ENCODE results near the gene SRSF5. TPM values are rescaled to one million over a fixed set of nuclear protein-coding genes. Genes with fewer than 3 reads are reported as not detected.

Gene SRSF5

DNA sequence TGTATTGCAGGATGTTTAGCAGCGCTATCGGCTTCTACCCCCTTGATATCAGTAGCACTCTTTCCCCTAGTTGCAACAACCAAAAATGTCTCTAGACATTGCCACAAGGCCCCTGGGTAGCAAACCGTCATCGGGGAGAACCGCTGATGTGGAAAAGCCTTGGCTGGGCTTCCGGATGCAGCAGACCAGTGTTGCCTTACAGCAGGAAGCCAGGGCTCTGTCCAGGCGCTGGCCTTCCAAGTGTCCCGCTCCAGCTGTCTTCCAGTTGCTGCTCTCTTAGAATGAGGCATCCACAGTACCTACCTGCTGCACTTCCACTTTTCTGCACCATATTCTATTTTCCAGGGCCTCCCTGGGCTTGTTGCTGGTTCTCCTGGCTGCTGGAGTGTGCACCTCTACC lies 52.7 kb downstream of the SRSF5 start:
- Histone ChIP-seq H2BK120ac (ENCODE audit: low read depth, low read length) (no peak overlapping the region), H4K8ac (ENCODE audit: low read length) (no peak overlapping the region)

DNA sequence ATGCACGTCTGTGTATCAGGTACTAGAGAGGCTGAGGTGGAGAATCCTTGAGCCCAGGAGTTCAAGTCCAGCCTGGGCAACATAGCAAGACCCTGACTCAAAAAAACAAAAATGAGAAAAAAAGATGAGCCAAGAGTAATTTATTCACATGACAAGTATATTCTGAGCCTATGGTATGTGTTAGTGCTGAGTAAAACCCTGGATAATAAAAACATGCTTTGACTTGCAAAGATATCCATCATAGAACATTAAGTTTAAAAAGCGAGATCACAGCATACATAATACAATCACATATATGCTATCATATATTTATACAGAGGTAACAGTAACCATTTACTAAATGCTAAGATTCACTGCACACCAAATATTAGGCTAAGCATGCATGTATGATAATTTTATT lies 54.0 kb downstream of the SRSF5 start:
- H2BK5ac ChIP-seq (ENCODE audit: low read depth, low read length, poor library complexity, severe bottlenecking) = no peak overlapping the region

More for the DNA sequence above, 52.7 kb downstream of the SRSF5 start:
- WGBS = 79% methylated on average over 8 of the region's 8 CpGs
- no peaks in the 10 kb centered on the region for H3K36me3 ChIP-seq (ENCODE audit: control insufficient read depth in 1 of 2, insufficient read depth in 2 of 2, low read depth in 1 of 2, low read length in 2 of 2)
- H4K91ac ChIP-seq (ENCODE audit: low read length) = peak overlapping the region; percentile 40
- H3K27ac ChIP-seq (ENCODE audit: low read length, poor library complexity, severe bottlenecking) = no peak overlapping the region
- H3K4me2 ChIP-seq (ENCODE audit: low read length, poor library complexity, severe bottlenecking) = no peak overlapping the region
- no peak overlapping the region for H3K9ac ChIP-seq (ENCODE audit: low read length)
- peaks cover 7% of the 10 kb centered on the region for H3K4me1 ChIP-seq (ENCODE audit: control insufficient read depth, insufficient read depth, low read depth, low read length)
- no peaks in the 10 kb centered on the region for H3K9me3 ChIP-seq (ENCODE audit: control insufficient read depth, low read length)
- H3K79me1 ChIP-seq (replicated peaks; ENCODE audit: low read length, poor library complexity, severe bottlenecking) = no peaks in the 10 kb centered on the region
- no peak overlapping the region for H2BK5ac ChIP-seq (ENCODE audit: low read depth, low read length, poor library complexity, severe bottlenecking)
- no peak overlapping the region for H3K4me3 ChIP-seq (ENCODE audit: insufficient read depth in 1 of 2, low read depth in 1 of 2, low read length in 2 of 2)
- H2BK15ac ChIP-seq (ENCODE audit: low read depth, poor library complexity, severe bottlenecking) = no peak overlapping the region
- H3K14ac ChIP-seq (ENCODE audit: low read length in 2 of 2) = no peak overlapping the region
- no peak overlapping the region for H2BK12ac ChIP-seq (ENCODE audit: low read length in 2 of 2)
- H3K4ac ChIP-seq (ENCODE audit: low read depth in 1 of 2, low read length in 2 of 2) = no peak overlapping the region
- no peak overlapping the region for H2AFZ ChIP-seq (ENCODE audit: low read depth, low read length)
- H3K27me3 ChIP-seq (ENCODE audit: control insufficient read depth in 1 of 2, insufficient read depth in 1 of 2, low read length in 2 of 2) = peaks cover 29 to 39% of the 10 kb centered on the region in 2 experiments
- no peak overlapping the region for H3K23ac ChIP-seq (ENCODE audit: low read length in 2 of 2)
- H3K18ac ChIP-seq (ENCODE audit: low read depth in 1 of 2, low read length in 2 of 2) = no peak overlapping the region
- no peak for DNase-seq
- H2AK5ac ChIP-seq (ENCODE audit: low read length, severe bottlenecking) = no peak overlapping the region

More for the DNA sequence above, 54.0 kb downstream of the SRSF5 start:
- Histone ChIP-seq H3K14ac (ENCODE audit: low read length in 2 of 2) (no peak overlapping the region), H2AK5ac (ENCODE audit: low read length, severe bottlenecking) (no peak overlapping the region), H3K9ac (ENCODE audit: low read length) (no peak overlapping the region), H3K18ac (ENCODE audit: low read depth in 1 of 2, low read length in 2 of 2) (no peak overlapping the region), H3K79me1 (replicated peaks; ENCODE audit: low read length, poor library complexity, severe bottlenecking) (no peaks in the 10 kb centered on the region), H3K4me3 (ENCODE audit: insufficient read depth in 1 of 2, low read depth in 1 of 2, low read length in 2 of 2) (no peak overlapping the region), H3K9me3 (ENCODE audit: control insufficient read depth, low read length) (no peaks in the 10 kb centered on the region), H3K36me3 (ENCODE audit: control insufficient read depth in 1 of 2, insufficient read depth in 2 of 2, low read depth in 1 of 2, low read length in 2 of 2) (no peaks in the 10 kb centered on the region), H2BK12ac (ENCODE audit: low read length in 2 of 2) (no peak overlapping the region), H2AFZ (ENCODE audit: low read depth, low read length) (no peak overlapping the region), H2BK120ac (ENCODE audit: low read depth, low read length) (no peak overlapping the region), H3K4me1 (ENCODE audit: control insufficient read depth, insufficient read depth, low read depth, low read length) (peaks cover 7% of the 10 kb centered on the region), H2BK15ac (ENCODE audit: low read depth, poor library complexity, severe bottlenecking) (no peak overlapping the region), H3K4ac (ENCODE audit: low read depth in 1 of 2, low read length in 2 of 2) (no peak overlapping the region), H3K4me2 (ENCODE audit: low read length, poor library complexity, severe bottlenecking) (no peak overlapping the region), H4K8ac (ENCODE audit: low read length) (no peak overlapping the region), H4K91ac (ENCODE audit: low read length) (no peak overlapping the region), H3K27me3 (ENCODE audit: control insufficient read depth in 1 of 2, insufficient read depth in 1 of 2, low read length in 2 of 2) (peaks cover 16 to 25% of the 10 kb centered on the region in 2 experiments), H3K23ac (ENCODE audit: low read length in 2 of 2) (no peak overlapping the region), H3K27ac (ENCODE audit: low read length, poor library complexity, severe bottlenecking) (no peak overlapping the region)
- no peak for DNase-seq
- 38% methylated on average over 1 of the region's 2 CpGs for WGBS

Small RNAs within 50 kb of the gene (small RNA-seq; reads per million reads assigned to genes)
- gene RF00614 (ENCODE audit: low read depth) = not detected

Data from mesenchymal stem cell (in vitro differentiated cells and primary cell).